Stromal cell of bone marrow (primary cell): Measurements from ENCODE around the gene POLD1.
A peak's percentile ranks its signal among the peaks of the same experiment; 100 is the strongest.
"Not testable (repeated sequence)": the region's sequence is repeated elsewhere in the genome, so short reads cannot be mapped to it uniquely, and the experiment has no call there.

Source experiments
- DNase-seq: peaks from one replicate; pipeline ENCODE4 v3.0.0-alpha.2; 2012; ENCODE audit warnings: low read depth

POLD1 gene

DNA sequence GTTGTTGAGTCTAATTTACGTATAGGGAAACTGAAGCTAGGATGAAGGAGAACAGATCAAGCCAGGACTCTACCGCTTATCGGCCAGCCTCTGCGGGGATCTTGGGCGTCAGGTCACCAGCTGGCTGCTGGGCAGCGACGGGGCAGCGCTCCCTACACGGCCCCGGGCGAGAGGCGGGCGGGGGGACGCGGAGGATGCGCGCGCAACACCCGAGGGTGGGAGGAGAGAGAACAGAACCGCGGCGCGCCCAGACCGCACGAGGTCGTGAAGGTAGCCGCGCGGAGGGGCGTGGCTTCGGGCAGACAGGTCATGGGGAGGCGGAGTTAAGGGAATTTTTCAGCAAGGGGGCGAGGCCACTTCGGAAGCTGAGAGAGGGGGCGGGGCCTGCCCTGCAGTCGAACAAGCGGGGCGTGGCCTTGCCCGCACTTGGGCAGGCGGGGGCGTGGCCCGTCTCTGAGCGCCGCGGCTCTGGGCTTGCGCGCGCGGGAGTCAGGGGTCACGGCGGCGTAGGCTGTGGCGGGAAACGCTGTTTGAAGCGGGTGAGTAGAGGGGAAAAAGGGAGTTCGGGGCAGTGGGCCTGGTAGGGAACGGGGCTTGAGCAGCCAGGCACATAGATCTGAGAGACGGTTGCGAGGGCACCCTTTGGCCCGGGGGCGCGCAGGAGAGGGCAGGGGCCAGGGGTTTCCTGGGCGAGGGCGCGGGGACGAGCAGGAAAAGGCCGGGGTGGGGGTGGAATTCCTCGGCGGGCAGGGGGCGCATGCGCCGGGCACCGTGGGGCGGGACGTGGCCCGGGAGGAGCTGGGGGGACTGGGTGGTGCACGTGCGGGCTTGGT is at the start of gene POLD1:
TSS of gene POLD1 (plus strand) at position 496 of the 833 bp plus-strand sequence. CDS start 14,505 bp downstream, outside the sequence.
- DNase-seq, result peak; percentile 92

DNA sequence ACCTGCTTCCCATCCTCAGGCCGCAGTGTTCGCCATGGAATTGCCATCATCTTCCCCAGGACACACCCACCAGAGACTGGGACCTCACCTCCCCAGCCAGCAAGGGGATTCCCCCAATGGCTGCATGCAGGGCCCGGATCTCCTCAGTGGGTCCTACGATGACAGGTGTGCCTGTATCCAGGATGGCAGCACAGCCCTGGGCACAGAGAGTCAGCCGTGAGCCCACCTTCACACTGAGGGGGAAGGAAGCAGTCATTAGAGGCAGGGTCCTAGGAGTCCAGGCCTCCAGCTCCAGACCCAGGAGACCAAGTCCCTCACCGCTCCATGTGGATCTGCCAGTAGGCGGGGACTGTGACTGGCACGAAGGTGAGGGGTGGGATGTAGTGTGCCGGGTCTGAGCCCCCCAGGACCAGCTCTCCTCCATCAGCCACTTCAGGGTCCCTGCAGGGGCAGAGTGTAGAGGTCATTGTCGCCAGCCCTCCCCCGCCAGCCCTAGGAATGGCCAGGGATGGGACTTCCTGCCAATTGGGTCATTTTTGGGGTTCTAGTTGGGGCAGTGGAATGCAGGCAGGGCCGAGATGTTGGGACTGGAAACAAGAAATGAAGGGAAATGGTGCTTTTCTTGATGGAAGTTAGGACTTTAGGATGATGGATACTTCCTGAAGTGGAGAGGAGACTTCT is 49.3 kb upstream of the POLD1 start:
- DNase-seq, result no peak

DNA sequence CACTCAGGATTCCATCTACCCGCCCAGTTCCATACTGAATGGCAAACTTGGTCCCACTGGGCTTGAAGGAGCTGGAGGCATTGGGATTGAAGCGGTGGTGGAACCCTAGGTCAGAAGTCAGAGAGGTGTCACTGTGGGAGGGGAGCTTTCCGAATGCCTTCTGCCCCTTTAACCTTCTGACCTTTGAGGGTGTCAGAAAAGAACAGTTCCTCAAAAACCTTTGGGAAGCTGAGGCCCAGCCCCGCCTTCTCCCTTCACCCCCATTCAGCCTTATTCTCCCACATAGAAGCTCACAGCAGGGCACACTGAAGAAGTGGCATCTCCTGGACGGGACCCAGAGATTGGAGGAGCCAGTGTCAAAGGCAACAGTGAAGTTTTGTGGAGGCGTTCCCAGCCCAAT is 47.1 kb upstream of the POLD1 start:
- not testable (repeated sequence) for DNase-seq

DNA sequence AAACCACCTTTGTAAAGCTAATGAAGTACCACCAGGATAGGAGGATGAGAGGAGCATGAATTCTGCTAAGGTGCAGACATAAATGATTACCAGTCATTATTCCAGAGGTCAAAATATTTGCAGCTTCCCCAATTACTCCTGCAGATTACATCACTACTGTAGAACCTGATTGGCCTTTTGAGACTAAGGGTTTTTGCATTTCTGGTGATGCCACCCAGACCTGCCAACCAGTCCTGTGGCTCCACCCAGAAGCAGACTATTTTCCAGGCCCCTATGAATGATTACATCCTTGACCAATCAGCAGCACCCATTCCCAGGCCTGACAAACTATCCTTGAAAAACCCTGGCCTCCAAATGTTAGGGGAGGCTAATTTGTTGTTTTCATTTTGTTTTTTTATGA is 43.8 kb upstream of the POLD1 start:
- DNase-seq, result no peak

DNA sequence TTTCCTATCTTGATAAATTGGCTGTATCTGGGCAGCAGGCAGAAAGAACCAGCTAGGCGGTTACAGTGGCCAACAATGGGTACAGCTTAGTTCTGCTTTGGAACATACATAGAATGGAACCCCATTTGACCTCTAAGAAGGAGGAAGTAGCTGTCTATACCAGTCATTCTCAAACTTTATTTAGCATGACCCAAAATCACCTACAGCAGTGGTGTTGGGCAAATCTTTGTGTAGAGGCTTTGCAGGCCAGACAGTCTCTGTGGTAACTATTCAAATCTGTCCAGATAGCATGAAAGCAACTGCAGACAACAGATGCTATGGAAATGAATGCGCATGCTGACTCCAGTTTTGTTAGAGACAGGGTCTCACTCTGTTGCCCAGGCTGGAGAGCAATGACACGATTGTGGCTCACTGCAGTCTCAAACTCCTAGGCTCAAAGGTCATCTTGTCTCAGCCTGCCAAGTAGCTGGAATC is 43.0 kb upstream of the POLD1 start:
- DNase-seq, result no peak

DNA sequence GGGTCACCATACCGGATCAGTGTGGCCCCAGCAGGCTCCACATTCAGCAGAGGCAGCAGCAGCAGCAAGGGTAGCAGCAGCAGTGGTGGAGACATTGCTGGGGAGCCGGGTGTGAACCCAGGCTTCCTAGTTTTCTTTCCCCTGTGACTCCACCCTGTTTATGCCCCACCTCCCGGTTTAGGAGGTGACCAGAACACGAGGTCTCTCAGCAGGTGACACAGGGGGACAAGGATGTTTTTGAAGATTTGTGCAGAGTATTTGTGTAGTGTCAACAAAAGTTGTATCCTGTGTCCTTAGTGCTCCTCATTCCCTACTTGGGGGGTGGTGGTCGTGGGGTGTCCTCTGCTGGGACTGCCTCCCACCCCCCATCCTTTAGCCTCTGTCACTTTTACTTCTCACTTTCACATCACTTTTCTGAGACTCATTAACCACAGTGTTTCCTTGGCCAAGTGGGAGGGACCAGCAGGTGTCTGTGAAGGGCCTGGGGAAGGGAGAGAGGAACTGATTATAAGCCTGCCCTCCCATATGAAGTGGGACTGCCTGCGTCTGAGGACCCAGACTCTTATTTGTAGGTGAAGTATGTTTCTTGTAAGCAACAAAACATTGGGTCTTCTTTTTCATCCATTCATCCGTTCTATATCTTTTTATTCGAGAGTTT is 39.4 kb upstream of the POLD1 start:
- no peak for DNase-seq

- not testable (repeated sequence) for DNase-seq
These were observed 37.0 kb upstream of the POLD1 start for GRCh38 chr19:50347089-50347581.

DNA sequence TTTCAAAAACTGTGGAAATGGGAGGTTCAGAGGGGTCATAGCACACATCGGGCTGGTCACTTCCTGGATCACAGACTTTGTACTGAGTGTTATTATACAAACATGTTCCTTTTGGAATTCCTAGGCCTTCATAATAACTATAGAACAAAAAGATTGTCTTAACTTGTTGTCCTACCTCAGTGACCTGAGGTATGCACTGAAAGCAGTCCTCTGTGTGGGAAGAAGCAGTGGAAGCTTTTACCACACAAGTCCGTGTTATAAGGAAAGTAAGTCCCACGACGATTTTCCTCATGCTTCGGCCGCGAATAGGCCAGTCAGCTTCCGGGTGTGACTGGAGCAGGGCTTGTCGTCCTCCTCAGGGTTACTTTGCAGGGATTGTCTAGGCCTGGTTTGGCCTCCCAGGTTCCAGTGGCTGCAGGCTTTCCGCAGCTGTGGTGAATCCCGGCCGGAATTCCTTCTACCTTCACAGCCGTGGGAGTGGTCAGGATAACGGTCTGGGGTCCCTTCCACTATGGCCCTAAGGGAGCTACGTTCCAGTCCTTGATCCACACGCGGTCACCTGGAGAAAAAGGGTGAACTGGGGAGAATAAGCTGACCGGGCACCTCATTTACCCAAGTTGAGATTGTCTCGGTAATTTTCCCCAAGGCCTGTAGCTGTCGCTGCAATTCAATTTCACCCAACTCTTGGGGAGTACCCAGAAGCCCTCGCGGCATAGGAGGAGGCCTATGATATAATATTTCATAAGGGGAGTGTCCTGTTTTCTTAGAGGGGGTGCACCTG is 34.7 kb upstream of the POLD1 start:
- DNase-seq, result no peak

- no peak for DNase-seq
These were observed 31.9 kb upstream of the POLD1 start for GRCh38 chr19:50352242-50352641.

- DNase-seq, result not testable (repeated sequence)
These were observed 30.7 kb upstream of the POLD1 start for GRCh38 chr19:50353487-50353880.

- no peak for DNase-seq
These were observed 27.4 kb upstream of the POLD1 start for GRCh38 chr19:50356691-50357177.

DNA sequence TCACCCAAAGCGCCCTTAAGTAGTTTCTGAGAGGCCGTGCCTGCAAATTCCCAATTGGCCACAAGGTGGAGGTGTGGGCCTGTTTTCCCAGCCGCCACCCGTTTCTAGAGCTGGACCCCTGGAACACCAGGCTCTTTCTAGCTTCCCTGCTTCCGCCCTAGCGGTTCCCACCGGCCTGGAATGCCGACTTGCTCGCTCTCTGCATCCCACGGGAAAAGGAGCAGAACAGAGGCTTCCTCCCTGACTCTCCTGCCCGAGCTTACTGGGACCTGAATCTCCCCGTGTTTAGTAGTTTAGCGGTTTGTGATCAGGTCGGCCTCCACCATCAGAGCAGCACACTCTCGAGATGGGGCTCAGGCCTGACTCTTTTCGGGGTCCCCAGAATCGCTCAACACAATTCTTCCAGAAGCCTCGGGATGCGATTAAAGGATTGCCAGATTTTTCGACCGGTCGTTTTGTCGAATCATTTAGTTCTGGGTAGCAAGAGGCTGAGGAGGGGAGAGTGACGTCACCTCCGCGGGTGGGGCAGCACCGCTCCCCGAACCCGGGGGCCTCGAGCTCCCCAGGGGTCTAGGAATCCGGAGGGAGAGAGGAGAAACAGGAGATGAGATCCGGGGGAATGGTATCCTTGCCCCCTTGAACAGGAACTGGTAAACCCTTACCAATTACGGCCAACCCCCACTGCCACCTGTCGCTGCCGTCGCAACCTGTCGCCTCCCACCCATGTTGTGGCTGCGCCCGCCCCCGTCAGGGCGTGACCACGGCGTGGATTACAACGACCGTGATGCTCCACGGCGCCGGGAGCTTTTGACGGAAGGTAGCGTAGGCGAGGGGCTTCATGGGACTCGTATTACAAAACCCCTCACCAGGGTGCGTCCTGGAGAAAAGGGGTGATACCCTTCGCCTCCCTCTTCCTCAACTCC is 26.7 kb upstream of the POLD1 start:
- no peak for DNase-seq

DNA sequence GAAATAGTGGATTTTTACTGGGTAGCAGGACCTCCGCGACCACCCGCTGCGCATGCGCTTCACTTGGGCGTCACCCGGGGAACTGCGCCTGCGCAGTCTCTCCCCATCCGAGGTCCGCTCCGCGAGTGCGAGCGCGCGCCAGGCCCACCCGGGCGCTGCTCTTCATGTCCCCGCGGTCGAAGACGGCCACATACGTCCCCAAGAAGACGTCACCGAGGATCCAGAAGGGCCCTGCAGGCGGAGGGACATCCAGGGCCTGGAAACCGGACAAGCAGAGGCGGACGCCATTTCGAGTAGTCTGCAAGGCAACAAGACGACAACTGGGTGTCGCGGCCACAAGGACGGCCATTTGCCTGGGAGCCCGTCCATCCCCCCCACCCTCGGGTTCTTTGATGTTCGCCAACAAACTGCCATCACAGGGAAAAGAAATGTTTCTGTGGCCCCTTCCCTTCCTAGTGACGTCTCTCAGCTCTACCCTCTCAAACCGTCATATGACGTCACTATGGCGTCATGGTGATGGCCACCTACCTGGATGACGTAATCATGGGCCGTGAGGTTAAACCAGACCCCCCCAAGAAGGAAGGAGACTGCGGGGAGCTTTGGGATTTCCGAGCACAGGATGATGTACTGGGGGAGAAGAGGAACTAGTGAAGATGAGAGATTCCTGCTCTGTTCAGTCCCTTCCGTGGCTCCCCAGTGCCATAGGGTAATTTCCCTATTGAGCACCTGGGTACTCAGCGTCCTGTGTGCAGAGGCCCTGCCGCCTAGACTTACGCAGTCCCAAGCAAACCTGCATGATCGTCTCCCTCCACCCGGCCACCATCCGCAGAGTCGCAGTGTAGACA is 25.4 kb upstream of the POLD1 start:
- no peak for DNase-seq

DNA sequence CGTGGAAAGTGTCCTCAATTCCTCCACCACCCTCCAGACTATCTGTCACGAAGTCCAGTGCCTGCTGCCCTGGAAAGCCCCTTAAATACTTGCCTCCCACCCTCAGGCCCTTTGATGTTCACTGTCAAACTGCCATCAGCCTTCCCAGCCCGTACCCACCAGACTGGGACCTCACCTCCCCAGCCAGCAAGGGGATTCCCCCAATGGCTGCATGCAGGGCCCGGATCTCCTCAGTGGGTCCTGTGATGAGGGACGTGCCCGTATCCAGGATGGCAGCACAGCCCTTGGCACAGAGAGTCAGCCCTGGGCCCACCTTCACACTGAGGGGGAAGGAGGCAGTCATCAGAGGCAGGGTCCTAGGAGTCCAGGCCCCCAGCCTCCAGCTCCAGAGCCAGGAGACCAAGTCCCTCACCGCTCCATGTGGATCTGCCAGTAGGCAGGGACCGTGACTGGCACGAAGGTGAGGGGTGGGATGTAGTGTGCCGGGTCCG is 24.8 kb upstream of the POLD1 start:
- no peak for DNase-seq

GRCh38 chr19:50361290-50362029 is 22.7 kb upstream of the POLD1 start:
- DNase-seq, result no peak

DNA sequence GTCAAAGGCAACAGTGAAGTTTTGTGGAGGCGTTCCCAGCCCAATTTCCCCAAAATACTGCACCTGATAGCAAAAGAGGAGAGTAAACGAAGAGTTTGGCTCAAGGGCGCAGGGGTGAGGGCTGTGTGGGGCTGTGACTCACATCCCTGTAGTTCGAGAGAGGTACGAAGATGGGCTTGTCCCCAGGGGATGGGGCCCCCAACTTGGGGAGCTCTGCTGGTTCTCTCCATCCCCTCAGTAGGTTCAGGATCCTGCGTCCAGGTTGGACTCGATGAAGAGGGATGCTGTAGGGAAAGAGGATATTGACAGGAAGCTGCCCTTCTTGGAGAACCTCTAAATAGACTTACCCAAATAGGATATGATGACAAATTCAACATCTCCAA is 22.1 kb upstream of the POLD1 start:
- no peak for DNase-seq

DNA sequence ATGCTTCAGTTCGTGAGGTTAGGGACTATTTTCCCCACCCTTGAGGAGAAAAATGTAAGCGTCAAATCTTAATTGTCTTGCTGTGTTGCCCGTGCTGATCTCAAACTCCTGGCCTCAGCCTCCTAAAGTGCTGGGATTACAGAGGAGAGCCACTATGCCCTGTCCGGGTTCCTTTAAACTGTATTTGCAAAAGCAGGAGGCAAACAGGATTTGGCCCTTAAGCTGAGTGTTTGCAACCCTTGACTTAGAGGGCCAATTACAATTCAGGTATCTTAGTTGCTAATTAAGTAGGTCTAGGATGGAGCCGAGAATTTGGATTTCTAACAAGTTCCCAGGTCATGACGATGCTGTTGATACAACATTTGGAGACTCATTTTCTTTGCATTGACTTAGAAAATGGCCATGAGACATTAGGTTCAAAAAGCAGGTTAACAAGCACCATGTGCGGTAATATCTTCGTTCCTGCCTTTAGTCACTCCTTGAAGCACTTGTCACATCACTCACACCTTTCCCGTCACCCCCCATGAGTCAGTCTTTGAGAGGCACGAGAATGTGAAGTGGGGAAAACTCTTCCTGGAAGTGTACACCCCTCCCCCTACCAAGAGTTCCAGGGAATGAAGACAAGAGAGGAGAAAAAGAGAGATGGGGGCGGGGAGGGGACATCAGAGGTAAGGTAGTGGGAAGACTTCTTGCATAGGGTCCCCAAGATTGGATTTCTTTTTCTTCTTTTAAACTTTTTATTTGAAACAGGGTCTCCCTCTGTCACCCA is 21.3 kb upstream of the POLD1 start:
- no peak for DNase-seq
